Adrenal gland (tissue), 5 donors: ENCODE results near the gene COL23A1.

Experiments
- POLR2A ChIP-seq, 2 donors: fragments of 450-650 bp; IDR thresholded peaks; one replicate each; pipeline ENCODE4 v1.6.1; 2017; ENCODE audit warnings: antibody characterized with exemption in 2 of 2, mild to moderate bottlenecking in 2 of 2, moderate library complexity in 1 of 2
- TF ChIP-seq, protein P1 (sequence below), 6 experiments: fragments of 450-650 bp in 4 of 6; fragments of 200-600 bp in 2 of 6; sonication (generic) in 1 of 6; IDR thresholded peaks; 1 replicate in 5 of 6; 2 replicates in 1 of 6; pipeline versions ENCODE4 v1.5.1 to v1.8.0; 2016 to 2021; ENCODE audit warnings: antibody characterized with exemption in 6 of 6, mild to moderate bottlenecking in 2 of 6, moderate library complexity in 1 of 6
- donor health status: DM: no; HTN: no; CAD: no.

DNA sequence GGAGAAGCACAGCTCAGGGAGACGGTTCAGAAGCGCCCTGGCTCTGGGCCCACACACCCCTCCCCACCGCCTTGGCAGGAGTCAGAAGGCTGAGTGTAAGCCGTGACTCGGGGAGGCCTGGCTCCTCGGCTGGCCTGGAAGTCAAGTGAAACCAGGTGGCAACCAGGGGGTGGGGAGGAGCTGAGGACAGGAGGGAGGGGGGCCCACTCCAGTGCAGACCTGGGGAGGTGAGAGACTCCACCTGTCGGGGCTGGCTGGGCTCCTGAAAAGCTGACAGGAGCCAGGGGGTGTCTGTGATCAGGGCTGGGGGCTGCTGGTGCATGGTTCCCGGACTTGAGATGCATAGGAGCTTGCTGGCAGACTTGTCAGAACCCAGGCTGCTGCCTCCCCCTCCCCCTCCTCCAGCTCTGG lies 207.4 kb downstream of the COL23A1 start:
- no peak for TF ChIP-seq POLR2A (IDR thresholded peaks at IDR 0.05)
- TF ChIP-seq, protein P1, sequence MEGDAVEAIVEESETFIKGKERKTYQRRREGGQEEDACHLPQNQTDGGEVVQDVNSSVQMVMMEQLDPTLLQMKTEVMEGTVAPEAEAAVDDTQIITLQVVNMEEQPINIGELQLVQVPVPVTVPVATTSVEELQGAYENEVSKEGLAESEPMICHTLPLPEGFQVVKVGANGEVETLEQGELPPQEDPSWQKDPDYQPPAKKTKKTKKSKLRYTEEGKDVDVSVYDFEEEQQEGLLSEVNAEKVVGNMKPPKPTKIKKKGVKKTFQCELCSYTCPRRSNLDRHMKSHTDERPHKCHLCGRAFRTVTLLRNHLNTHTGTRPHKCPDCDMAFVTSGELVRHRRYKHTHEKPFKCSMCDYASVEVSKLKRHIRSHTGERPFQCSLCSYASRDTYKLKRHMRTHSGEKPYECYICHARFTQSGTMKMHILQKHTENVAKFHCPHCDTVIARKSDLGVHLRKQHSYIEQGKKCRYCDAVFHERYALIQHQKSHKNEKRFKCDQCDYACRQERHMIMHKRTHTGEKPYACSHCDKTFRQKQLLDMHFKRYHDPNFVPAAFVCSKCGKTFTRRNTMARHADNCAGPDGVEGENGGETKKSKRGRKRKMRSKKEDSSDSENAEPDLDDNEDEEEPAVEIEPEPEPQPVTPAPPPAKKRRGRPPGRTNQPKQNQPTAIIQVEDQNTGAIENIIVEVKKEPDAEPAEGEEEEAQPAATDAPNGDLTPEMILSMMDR (IDR thresholded peaks at IDR 0.05) = no peak
